Hematopoietic multipotent progenitor cell treated with erythropoietin and hydrocortisone succinate and interleukin-3 and kit ligand, for 8 days (in vitro differentiated cells): ENCODE data around the gene TKTL1.
"Not testable (repeated sequence)": the region's sequence is repeated elsewhere in the genome, so short reads cannot be mapped to it uniquely, and the experiment has no call there.

ENCODE experiments used
- DNase-seq: peaks from one replicate; pipeline ENCODE4 v3.0.0-alpha.2; 2015

The TKTL1 gene

GRCh38 chrX:154295664-154296310, at the start of gene TKTL1:
TKTL1 (plus strand) TSS chrX:154295795; CDS start chrX:154295860, 65 bp downstream.
- no peak for DNase-seq

- DNase-seq, result not testable (repeated sequence)
Observed at GRCh38 chrX:154247377-154248045, 48.1 kb upstream of the TKTL1 start.

GRCh38 chrX:154248076-154248475, 47.5 kb upstream of the TKTL1 start:
- DNase-seq, result not testable (repeated sequence)

- DNase-seq, result not testable (repeated sequence)
Observed at GRCh38 chrX:154257282-154257681, 38.3 kb upstream of the TKTL1 start, which contains the start of gene OPN1MW3. OPN1MW3 (plus strand) TSS chrX:154257582; CDS start chrX:154257620, 38 bp downstream.

DNA sequence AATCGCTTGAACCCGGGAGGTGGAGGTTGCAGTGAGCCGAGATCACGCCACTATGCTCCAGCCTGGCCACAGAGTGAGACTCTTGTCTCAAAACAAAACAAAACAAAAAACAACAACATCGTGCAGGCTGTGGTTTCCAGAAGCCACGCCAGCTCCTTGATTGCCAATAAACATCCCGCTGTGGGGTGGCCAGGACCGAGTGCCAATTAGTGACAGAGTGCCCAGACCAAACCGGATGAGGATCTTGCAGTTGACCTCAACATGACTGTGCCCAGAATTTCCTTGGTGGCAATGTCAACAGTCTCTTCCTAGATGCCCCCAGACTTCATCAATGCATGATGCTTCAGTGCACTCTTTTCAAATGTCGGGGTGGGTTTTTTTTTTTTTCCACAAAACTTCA, 36.9 kb upstream of the TKTL1 start:
- DNase-seq, result not testable (repeated sequence)

- DNase-seq, result not testable (repeated sequence)
Observed at GRCh38 chrX:154263072-154263471, 32.5 kb upstream of the TKTL1 start.

- DNase-seq, result not testable (repeated sequence)
Observed at GRCh38 chrX:154269245-154269644, 26.4 kb upstream of the TKTL1 start.

GRCh38 chrX:154284489-154285338, 10.9 kb upstream of the TKTL1 start:
- DNase-seq, result not testable (repeated sequence)

DNA sequence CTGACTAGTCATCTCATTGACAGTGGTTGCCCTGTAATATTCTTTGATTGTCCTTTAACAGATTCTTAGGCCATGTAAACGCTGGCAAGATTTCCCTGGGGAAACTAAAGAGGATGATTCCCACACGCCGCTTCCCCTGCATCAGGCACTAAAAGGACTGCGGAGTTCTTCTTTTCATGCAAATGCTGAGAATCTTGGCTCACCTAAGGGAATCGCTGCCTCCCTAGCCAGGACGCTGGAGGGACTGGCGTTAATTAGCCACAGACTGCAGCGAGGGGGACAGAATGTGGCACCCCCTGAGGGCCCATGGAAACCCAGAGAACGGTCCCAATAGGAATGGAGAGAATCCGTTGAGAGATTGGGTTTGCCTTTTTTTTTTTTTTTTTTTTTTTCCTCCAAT, 9.2 kb upstream of the TKTL1 start:
- DNase-seq, result not testable (repeated sequence)

GRCh38 chrX:154294791-154295574, 612 bp upstream of the TKTL1 start, which contains the start of gene TEX28:
TEX28 (minus strand) TSS chrX:154295124; CDS start chrX:154292117, 3,007 bp downstream.
- DNase-seq, result no peak

- no peak for DNase-seq
Observed at GRCh38 chrX:154296731-154297130, 1.1 kb downstream of the TKTL1 start.

GRCh38 chrX:154298312-154298711, 2.7 kb downstream of the TKTL1 start:
- DNase-seq, result no peak

DNA sequence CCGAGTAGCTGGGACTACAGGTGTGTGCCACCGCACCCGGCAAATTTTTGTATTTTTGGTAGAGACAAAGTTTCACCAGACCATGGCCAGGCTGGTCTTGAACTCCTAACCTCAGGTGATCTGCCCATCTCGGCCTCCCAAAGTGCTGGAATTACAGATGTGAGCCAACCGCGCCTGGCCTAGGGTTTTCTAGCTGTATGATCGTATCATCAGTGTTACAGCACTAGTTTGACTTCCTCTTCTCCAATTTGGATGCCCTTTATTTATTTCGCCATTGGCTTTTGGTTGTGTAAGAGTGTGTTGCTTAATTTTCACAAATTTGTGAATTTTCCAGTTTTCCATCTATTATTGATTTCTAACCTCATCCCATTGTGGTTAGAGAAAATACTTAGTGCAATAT, 5.2 kb downstream of the TKTL1 start:
- no peak for DNase-seq

- not testable (repeated sequence) for DNase-seq
Observed at GRCh38 chrX:154302998-154303397, 7.4 kb downstream of the TKTL1 start.

GRCh38 chrX:154303476-154303875, 7.9 kb downstream of the TKTL1 start:
- DNase-seq, result no peak

DNA sequence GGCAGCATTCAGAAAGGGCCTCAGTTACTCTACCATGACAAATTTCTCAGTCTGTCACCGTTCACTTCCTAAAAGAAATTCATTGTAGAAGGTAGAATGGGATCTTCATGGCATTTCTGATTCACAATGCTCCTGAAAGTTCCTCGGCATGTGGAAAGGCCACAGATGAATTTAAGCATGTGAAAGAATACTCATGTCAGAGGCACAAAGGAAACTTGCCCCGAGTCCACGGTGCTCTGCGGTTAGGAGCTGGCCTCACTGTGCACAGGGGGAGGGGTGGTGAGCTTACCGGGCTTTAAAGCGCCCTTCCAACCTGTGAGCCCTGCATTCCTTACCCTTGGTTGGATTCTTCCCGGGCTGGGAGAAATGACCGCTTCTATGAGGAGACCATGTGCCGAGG, 9.3 kb downstream of the TKTL1 start:
- no peak for DNase-seq

- no peak for DNase-seq
Observed at GRCh38 chrX:154305541-154306205, 10.1 kb downstream of the TKTL1 start.

- no peak for DNase-seq
Observed at GRCh38 chrX:154307202-154307601, 11.6 kb downstream of the TKTL1 start.

DNA sequence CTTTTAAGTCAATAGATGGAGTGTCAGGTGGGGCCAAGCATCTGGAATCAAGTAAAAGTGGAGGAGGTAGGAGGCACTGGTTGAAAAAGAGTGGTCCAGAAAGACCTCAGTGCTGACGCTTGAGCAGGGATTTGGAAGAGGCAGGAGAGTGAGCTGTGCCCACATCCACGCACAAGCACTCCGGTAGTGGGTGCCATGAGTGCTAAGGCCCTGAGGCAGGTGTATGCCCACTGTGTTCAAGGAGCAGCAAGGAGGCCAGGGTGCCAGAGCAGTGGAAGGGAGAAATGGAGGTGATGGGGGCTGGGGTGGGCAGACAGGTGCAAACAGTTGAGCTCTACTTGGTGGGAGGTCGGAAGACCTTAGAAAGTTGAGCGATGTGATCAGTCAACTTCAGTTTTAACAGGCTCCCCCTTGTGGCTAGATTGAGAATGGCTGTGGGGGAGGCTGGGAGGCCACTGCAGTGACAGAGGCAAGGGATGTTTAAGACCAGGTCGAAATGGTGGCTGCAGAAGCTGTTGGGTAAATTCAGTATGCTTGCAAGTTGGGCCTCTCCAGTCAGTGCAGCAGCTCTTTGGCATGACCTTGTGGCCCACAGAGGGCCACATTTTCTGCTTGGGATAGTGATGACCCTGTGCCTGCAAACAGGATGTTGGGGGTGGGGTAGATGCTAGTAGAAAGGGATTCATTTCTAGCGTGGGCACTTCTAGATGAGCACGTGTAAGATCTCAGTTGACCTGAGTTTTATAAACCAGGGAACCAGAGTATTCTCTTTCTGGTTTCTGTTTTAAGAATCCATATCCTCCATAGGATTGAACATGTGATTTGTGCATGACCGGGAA, 12.7 kb downstream of the TKTL1 start:
- peak; percentile 67 for DNase-seq

- no peak for DNase-seq
Observed at GRCh38 chrX:154309041-154309775, 13.6 kb downstream of the TKTL1 start.
